T-helper 2 cell treated with Interferon-gamma antibody and Interleukin-4, amounts not matched to agents 100 ng/mL and 5 ng/mL, for 36 hours (primary cell): ENCODE data around the gene TCN1. TPM values are rescaled to one million over a fixed set of nuclear protein-coding genes. Genes with fewer than 3 reads are reported as not detected.
"Not testable (repeated sequence)": the region's sequence is repeated elsewhere in the genome, so short reads cannot be mapped to it uniquely, and the experiment has no call there.

Experiments used
- intact Hi-C: fragments of 100-400 bp; cut with micrococcal nuclease; formaldehyde crosslinking; loops from one replicate; pipeline ENCODE4 v1.15.1; 2023
- total RNA-seq: library from RNA; stranded (reverse); gene quantifications from 2 replicates; pipeline ENCODE4 v1.2.3, GENCODE V29; 2022

The TCN1 gene
- total RNA-seq = not detected in 2 replicates

GRCh38 chr11:59866397-59866796 lies at the start of gene TCN1:
Gene TCN1 (minus strand): TSS chr11:59866487. CDS start chr11:59866470, 17 bp downstream.
- intact Hi-C loops = no loop called here

GRCh38 chr11:59903569-59903968 lies 37.3 kb upstream of the TCN1 start:
- intact Hi-C loops = not testable (repeated sequence)

GRCh38 chr11:59901306-59901705 lies 35.0 kb upstream of the TCN1 start:
- intact Hi-C loops = no loop called here

- intact Hi-C loops = no loop called here
Observed at GRCh38 chr11:59900366-59901126, 34.3 kb upstream of the TCN1 start.

- intact Hi-C loops = no loop called here
Observed at GRCh38 chr11:59899532-59899931, 33.2 kb upstream of the TCN1 start.

GRCh38 chr11:59898650-59899049 lies 32.4 kb upstream of the TCN1 start:
- intact Hi-C loops = no loop called here

- intact Hi-C loops = no loop called here
Observed at GRCh38 chr11:59898046-59898445, 31.8 kb upstream of the TCN1 start.

GRCh38 chr11:59894616-59895015 lies 28.3 kb upstream of the TCN1 start:
- intact Hi-C loops = no loop called here

- intact Hi-C loops = no loop called here
Observed at GRCh38 chr11:59891781-59892181, 25.5 kb upstream of the TCN1 start.

GRCh38 chr11:59887156-59887555 lies 20.9 kb upstream of the TCN1 start:
- intact Hi-C loops = not testable (repeated sequence)

GRCh38 chr11:59883597-59883996 lies 17.3 kb upstream of the TCN1 start:
- intact Hi-C loops = no loop called here

- intact Hi-C loops = no loop called here
Observed at GRCh38 chr11:59879567-59879966, 13.3 kb upstream of the TCN1 start.

- intact Hi-C loops = no loop called here
Observed at GRCh38 chr11:59878575-59878974, 12.3 kb upstream of the TCN1 start, which contains the start of gene OOSP3. Gene OOSP3 (plus strand): TSS chr11:59878782. CDS start chr11:59878809, 27 bp downstream.

- intact Hi-C loops = no loop called here
Observed at GRCh38 chr11:59877784-59878183, 11.5 kb upstream of the TCN1 start.

GRCh38 chr11:59877325-59877724 lies 11.0 kb upstream of the TCN1 start:
- intact Hi-C loops = no loop called here

GRCh38 chr11:59875856-59876519 lies 9.7 kb upstream of the TCN1 start:
- intact Hi-C loops = no loop called here

- intact Hi-C loops = no loop called here
Observed at GRCh38 chr11:59872076-59872475, 5.8 kb upstream of the TCN1 start.

- intact Hi-C loops = no loop called here
Observed at GRCh38 chr11:59867946-59868345, 1.7 kb upstream of the TCN1 start.

- intact Hi-C loops = no loop called here
Observed at GRCh38 chr11:59866836-59867235, 549 bp upstream of the TCN1 start.

GRCh38 chr11:59865031-59865430 lies 1.3 kb downstream of the TCN1 start:
- intact Hi-C loops = no loop called here

- intact Hi-C loops = no loop called here
Observed at GRCh38 chr11:59862252-59862651, 4.0 kb downstream of the TCN1 start.

GRCh38 chr11:59859673-59860072 lies 6.6 kb downstream of the TCN1 start:
- intact Hi-C loops = loop anchor here (5.0 kb wide), 2 partner anchors 47 to 102 kb away; partner anchors contain the start of genes MRPL16 and STX3
